LNCaP clone FGC (cell line): ENCODE results near the gene ARHGEF37.
"Not testable (repeated sequence)": the region's sequence is repeated elsewhere in the genome, so short reads cannot be mapped to it uniquely, and the experiment has no call there.

Experiments
- DNase-seq: peaks from one replicate; pipeline ENCODE4 v3.0.0-alpha.2; 2011; ENCODE audit warnings: low read depth
- H3K4me3 ChIP-seq: 2 replicates; pipeline ENCODE4 v1.5.1; 2011; ENCODE audit warnings: mild to moderate bottlenecking, low read depth, low read length, control low read depth
- CTCF ChIP-seq: IDR thresholded peaks from 2 replicates; pipeline ENCODE4 v1.5.1; 2012; ENCODE audit warnings: mild to moderate bottlenecking; ENCODE audit not compliant: control insufficient read depth, insufficient read depth; ENCODE audit errors: extremely low read depth

Gene ARHGEF37

GRCh38 chr5:149664666-149665415 is 83.5 kb downstream of the ARHGEF37 start:
- no peak for DNase-seq
- no peak for TF ChIP-seq CTCF
- H3K4me3 ChIP-seq = no peak overlapping the region

- no peak for DNase-seq
- TF ChIP-seq CTCF = no peak
- no peak overlapping the region for H3K4me3 ChIP-seq
Measured at GRCh38 chr5:149665416-149666175, 84.3 kb downstream of the ARHGEF37 start.

GRCh38 chr5:149666212-149666852 is 85.0 kb downstream of the ARHGEF37 start:
- TF ChIP-seq CTCF = no peak
- DNase-seq = no peak
- H3K4me3 ChIP-seq = no peak overlapping the region

- no peak overlapping the region for H3K4me3 ChIP-seq
- no peak for DNase-seq
- peak; percentile 80 for TF ChIP-seq CTCF
Measured at GRCh38 chr5:149667084-149667828, 86.0 kb downstream of the ARHGEF37 start.

- no peak for TF ChIP-seq CTCF
- DNase-seq = no peak
- H3K4me3 ChIP-seq = no peak overlapping the region
Measured at GRCh38 chr5:149667829-149668330, 86.6 kb downstream of the ARHGEF37 start.

- H3K4me3 ChIP-seq, DNase-seq: not testable (repeated sequence)
Measured at GRCh38 chr5:149669273-149669672, 88.0 kb downstream of the ARHGEF37 start.

- H3K4me3 ChIP-seq = no peak overlapping the region
- no peak for TF ChIP-seq CTCF
- no peak for DNase-seq
Measured at GRCh38 chr5:149671544-149671943, 90.2 kb downstream of the ARHGEF37 start.
